GM18508 (cell line): Measurements from ENCODE around the gene KCNMA1.

Source experiments
- ATAC-seq: cut with Tn5 transposase; IDR thresholded peaks from one replicate; pipeline ENCODE4 v1.9.1; 2021; ENCODE audit warnings: moderate number of reproducible peaks; ENCODE audit not compliant: insufficient read depth, unreplicated experiment

KCNMA1 gene

DNA sequence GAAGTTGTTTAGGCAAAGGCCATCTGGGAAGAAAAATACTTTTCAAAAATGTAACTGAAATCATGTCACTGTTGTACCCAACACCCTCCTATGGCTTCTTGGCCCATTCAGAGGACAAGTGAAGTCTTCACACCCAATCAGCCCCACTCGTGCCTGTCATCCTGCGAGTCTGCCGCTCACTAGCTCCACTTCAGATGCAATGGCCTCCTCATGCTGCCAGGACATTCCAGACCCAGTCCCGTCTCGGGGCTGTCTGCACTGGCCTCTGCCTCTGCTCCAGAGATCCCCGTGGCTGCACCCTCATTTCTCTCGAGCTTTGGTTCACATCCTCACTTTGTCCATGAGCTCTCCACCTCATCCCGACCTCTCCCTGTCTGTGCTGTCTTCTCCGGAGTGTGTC lies 227.1 kb downstream of the KCNMA1 start:
- no peak for ATAC-seq

DNA sequence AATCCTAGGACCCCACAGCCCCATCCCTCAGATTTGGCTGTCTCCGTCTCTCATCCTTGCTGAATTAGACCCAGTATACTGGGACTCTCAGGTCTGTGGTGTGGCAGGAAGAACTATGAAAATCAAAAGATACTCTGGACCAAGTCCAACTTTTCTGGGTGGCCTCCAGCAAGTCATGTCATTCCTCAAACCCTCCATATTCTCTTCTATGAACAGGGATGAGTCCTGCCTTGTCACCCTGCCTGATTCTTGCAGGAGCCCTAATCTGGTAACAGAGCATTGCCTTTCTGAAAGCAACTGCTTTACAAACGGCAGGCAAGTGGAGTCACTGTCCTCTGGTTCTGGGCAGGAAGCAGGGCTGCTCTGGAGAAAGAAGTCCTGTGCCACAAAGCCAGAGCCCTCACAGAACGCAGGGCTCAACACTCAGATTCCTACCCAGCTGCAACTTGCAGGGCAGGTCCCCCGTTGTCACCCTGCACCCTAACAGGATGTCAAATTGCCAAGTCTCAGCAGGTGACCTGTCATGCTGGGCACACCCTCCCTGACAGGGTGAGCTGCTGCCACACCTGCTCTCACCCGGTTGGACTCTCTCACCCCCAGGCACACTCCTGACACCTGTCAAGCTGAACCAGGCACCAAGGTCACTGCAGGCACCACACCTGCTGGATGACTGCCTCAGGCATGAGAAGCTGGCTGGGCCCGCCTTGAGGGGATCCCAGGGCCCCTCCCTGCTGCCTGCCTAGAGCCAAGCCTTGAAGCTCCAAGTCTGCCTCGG lies 227.7 kb downstream of the KCNMA1 start:
- ATAC-seq = no peak

DNA sequence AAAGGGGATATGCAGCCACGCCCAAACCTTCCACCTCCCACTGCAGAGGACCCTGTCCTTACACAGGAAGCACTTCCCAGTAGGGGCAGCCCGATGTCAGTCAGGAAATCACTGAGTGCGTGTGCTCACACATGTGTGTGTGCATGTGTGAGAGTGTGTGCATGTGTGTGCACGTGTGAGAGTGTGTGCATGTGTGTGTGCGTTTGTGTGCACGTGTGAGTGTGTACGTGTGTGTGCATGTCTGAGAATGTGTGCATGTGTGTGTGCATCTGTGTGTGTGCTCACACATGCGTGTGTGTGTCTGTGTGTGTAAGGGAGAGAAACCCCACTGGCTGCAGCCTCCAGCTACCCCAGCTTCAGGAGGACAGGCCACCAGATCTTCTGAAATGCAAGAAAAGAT lies 229.3 kb downstream of the KCNMA1 start:
- no peak for ATAC-seq

DNA sequence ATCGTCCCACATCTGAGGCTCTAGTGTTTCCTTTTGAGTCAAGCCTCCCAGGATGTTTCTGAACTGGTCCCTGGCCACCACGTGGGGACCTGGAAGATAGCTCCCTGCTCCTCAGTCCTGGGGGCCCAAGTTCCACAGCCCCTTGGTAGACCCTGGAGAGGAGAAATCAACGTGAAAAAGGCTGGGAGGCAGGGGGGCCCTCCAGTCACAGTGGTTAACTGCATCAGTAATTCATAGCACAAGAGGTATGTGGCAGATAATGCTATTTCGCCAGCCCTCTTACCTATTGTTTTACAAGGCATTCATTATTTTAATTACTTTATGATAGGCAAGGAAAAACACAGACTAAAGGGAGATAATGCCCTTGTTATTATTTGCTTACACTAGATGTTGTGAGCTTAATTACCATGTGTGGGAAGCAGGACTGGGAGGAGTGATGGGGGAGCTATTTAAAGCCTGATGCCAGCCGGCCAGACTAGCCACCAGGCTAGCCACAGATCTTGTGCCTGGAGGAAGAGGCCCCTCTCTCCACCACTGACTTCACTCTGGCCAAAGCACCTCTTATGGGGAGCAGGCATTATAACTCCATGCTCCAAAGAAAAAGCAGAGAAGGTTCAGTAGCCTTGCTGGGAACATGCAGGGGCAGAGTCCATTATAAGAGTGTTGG lies 230.7 kb downstream of the KCNMA1 start:
- ATAC-seq = no peak

DNA sequence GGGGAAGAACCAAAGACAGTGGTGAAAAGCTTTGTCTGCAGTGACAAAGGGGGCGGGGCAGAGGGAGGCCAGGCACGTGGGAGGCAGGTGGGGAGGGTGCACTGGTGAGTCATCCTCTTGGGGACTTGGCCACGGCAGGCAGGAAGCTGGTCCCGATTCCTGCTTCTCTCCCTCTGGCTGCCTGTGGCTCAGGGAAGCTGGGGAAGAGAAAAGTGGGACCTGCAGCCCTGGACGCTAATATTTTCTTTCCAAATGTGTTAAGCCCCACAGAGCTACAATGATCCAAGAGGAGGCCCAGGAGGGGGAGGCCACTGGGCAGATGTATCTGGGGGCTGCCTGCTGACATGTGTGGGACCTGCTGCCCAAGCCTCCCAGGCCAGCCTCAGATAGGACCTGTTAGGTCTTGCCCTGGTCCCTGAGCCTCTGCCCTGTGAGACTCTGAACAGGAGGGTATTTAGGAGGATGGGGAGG lies 231.8 kb downstream of the KCNMA1 start:
- ATAC-seq = no peak

DNA sequence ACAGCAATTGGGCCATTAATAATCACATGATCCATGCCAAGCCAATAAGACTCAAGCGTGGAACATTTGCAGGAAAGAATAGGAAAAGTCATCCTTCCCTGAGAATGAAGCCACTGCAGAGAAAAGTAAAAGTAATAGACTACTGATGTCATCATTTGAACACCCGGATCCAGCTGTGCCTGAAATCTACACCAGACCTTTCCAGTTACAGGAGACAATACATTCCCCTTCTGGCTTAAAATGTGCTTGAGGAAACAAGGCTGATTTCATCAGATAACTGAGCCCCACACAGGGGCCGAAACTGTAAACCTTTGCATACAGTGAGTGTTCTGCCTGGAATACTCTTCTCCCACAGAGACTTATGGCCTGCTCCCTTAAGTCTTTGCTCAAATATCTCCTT lies 232.8 kb downstream of the KCNMA1 start:
- no peak for ATAC-seq

DNA sequence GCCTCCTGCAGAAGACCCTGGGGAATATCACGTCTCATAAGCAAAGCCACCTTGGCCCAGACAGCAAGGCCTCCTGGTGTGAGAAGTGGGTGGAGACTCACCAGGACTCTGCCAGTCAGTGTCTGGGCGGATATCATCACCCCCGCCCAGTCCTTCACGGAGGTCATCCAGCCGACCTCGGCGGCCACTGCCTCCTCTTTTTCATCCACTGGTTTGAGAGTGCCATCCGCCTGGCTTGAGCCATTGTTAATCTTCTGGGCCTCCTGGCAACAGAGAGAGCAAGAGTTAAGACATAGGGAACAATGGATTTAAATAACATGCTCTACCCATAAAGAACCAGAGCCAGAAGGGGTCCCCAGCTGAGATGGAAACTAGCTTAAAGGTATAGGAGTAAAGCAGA lies 233.8 kb downstream of the KCNMA1 start:
- ATAC-seq = no peak

DNA sequence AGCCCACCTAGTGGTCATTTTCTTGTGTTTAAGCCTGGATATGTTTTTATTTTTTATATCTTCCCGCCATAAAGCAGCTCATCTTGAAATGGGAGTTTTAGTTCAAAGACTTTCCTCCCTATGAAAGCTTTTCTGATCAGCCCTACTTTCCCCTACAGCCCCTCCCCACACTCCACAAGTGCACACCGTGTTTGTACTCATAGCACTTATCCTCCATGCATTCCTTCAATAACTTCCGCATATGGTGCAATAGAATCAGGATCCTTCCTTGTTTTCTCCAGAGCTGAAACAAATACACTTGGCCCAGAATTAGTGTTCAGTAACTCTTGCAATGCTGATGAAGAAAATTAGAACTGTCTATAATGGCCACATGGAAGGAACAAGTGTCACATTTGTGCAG lies 235.9 kb downstream of the KCNMA1 start:
- ATAC-seq = no peak

DNA sequence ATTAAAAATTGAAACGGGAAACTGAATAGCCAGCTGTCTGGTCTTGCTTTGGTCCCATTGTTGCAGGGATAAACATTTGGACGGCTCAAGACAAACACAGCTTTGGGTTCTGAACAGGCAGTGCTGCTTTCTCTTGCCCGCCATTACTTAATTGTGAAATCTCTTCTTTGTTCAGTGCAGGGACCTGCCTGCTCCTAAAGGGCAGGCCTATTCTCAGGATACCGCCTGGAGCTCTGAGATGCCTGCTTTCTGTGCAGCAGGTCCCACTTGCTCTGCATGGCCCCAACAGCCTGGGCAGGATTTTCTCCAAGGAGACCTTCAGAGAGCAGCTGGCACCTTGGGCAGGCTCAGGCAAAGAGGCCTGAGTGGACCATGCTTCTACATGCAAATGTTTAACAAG lies 237.6 kb downstream of the KCNMA1 start:
- ATAC-seq = no peak

DNA sequence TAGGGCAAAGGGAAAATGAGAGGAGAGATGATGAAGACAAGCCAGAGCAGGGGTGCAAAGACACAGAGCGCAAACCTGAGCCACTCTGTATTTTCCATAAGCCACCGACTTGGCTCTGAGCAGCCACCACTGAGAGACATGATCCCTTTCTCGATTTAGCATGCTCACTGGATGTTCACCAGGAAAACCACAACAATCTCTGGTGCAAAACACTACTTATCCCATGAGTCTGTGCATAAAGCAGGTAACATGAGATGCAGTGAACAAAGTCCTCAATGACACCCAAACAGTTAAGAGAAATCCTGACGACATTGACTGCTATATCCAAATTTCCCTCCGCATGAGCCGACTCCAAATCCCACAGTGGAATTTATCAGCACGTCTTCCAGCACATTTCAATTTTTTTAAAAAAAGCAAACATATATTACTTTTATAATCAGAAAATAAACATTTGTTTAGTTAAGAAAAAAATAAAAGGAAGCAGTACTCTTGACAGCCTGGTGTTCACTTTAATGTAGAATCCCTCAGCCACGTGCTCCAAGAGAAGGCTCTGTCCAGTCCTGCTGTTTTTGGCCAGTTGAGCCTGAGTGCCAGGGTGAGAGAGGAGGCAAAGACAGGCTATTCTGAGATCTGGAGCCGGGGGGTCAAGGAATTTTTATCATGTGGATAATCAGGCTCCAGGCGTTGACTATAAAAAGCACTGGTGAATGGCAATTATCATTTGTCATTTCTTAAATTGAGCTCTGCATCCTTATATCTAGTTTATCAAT lies 238.4 kb downstream of the KCNMA1 start:
- ATAC-seq = no peak

DNA sequence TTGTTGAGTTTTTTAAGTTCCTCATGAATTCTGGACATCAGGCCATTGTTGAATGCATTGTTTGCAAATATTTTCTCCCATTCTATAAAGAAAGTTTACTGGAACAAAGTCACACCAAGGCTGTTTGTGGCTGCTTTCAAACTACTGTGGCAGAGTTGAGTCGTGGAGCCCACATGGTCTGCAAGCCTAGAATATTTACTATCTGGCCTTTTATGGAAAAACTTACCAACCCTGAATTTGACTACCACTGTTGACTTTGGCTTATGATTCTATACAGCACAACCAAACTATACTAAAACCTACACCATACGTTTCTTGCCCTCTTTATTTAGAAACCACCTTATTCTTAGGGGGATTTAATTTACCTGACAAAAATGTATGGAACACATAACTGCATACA lies 239.1 kb downstream of the KCNMA1 start:
- no peak for ATAC-seq

DNA sequence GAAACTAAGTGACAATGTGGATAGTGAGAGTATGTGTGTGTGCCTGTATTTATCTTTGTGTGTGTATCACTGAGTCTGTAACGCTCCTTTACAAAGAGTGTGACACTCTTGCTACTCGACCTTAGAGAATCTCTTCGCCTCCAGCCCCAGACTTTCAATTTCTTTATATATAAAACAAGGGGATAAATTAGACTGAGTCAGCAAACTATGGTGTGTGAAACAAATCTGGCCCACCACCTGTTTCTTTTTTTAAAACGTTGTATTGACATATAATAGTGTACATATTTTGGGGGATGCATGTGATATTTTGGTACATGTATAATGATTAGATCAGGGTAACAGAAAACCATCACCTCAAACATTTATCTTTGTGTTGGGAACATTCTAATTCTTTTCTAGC lies 240.5 kb downstream of the KCNMA1 start:
- ATAC-seq = no peak

DNA sequence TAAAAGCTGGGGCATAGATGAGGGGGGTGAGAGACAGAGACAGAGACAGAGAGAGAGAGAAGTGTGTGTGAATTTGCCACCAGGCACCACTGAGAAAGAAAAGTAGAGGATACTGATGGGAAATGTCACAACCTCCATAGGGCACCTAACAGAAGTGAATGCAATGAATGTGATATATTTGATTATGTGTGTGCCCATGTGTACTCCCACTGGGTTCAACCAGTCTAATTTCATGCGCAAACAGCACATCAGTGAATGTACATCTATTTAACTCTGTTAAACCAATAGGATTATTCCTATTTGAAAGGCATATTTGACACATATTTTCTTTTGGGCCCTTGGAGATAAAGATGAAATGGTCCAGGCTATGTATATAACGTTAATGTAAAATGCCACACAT lies 241.3 kb downstream of the KCNMA1 start:
- no peak for ATAC-seq

DNA sequence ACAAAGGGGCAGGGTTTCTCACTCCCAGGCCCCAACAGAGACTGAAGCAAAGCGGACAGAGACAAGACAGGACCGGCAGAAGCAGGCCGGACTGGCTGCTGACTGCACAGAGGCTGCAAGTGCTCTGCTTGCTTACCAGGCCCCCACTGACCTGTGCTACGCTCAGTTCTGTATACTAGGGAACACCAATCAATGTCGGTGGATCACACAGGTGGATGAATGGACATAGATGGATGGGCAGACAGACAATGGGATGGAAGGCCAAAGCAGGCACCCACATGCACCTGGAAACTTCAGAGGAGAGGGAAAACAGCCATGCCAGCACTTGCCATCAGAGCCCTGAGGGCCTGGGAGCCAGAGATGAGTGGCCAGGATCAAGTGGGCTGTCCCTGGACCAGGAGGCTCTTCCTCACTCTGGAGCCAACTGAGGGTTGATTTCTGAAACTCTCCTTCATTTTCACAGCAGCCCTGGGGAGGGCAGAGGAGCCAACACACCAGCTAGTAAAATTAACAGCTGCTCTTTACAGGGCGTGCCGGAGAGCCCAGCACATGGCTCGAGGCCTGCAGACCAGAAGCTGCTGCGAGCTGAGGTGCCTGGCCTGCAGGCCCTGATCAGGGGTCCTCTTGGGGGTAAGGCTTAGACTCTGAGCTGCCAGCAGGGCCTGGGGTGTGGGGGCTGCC lies 243.6 kb downstream of the KCNMA1 start:
- no peak for ATAC-seq

DNA sequence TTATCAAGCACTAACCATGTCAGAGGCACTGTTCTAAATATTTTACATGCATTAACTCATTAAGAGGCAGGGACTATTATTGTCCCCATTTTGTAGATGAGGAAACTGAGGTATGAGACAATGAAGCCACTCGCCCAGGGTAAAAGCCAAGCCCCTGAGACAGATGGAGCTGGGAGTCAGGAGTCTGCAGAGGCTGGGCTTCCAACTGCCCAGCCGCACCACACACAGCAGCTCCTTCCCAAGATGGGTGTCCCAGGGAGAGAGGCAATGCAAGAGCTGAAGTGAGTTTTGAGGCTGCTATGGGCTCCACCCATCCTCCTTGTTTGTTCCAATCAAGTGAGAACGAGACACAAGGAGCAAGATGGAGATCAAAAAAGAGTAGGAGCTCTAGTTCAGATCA lies 244.2 kb downstream of the KCNMA1 start:
- ATAC-seq = no peak

DNA sequence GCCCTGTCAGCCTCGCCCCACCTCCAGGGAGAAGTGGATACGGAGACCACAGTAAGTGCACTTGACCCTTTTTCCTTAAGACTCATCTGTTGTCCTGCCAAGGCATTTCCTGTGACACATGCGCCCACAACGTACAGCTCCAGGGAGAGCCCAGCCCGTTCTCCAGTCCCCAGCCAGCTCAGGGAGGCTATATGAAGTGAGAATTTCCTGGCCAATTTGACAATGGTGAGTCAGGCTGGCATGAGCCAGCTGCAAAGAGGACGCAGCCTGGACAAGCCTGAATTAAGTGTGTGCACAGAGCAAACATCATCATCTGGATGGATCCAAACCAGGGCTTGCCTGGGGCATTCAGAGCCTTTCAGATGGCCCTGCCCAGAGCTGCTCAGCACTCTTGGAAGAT lies 244.8 kb downstream of the KCNMA1 start:
- no peak for ATAC-seq

DNA sequence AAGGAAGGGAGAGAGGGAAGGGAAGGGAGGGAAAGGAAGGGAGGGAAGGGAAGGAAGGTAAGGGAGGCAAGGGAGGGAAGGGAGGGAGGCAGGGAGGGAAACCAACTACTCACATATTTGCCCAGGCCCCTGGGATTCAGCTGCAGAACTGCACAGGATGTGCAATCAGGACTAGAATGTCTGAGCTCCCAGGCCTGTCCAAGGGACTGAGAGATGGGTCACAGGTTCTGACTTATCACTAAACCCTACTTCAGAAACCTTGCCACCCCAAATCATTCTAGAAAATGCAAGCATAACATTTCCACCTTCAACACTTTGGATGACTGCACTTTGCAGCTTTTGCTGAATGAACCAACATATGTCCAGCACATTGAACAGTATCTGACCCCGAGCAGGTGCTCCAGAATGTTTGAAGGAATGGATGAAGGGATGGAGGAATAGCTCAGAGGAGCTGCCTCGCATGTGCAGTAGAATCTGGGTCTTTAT lies 245.3 kb downstream of the KCNMA1 start:
- no peak for ATAC-seq

DNA sequence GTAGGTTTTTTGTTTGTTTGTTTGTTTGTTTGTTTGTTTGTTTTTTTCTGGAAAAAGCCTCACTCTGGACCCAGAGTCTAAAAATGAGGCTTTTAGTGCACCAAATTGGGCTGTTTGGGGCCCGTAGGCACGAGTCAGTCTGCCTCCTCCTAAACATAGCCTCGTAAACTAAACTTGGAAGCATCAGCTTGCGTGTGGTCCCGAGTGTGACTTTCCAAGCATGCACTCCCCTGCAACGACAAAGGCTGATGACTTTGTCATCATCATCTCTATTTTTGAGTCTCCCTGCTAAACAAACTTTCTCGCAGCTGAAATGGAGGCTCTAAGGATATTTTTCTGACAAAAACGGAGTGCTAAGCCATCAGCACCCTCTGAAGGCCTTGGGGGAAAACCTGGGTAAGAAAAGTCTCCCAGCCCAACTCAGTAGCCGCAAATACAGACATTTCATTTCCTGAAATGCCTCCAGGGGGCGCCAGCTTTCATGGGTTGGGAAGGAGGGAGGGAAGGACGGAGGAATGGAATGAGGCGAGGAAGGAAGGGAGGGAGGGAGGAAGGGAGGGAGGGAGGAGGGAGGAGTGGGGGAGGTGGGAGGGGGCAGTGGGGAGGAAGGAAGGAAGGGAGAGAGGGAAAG lies 245.9 kb downstream of the KCNMA1 start:
- ATAC-seq = no peak

DNA sequence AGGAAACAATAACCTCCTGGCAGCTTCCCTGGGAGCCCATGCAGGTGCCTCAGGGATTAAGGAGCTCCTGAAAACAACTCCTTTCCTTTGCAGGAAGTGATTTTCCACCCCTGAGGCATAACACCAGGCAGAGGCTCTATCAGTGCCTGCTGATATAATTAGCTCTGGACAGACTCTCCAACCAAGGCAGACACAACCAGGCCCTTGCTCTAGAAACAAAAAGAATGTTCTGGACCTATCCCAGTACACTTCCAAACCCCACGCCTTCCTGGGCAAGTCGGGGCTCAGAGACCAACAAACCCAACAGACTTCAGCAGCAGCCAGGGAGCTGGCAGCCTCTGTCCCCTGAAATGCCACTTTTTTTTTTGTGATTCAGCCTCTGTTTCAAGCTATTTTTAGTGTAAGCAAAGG lies 247.1 kb downstream of the KCNMA1 start:
- no peak for ATAC-seq

DNA sequence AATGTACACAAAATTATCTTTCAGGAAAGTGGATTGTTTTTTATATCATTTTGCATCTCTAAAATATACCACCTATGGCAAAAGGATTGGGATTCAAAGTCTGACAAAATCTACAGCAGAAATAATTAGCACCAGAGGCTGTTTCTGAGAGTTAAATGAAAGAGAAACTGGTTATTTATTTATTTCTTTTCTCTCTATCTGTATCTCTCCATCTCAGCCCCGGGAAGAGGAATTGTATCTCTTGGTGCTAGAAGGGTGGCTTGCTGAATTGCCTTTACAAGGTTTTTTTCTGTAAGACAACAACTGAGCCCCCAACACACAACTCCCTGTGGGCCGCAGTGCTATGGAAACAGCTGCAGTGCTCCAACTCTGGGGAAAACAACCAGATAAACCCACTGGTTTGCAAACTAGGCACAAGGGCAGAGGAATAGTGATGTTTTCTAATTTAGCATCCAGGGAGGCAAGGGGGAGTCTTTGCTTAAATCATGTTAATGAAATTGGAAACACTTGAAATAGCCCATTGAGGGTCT lies 249.0 kb downstream of the KCNMA1 start:
- no peak for ATAC-seq
